HFF-Myc (cell line): ENCODE results near the gene CNNM4.
"Not testable (repeated sequence)": the region's sequence is repeated elsewhere in the genome, so short reads cannot be mapped to it uniquely, and the experiment has no call there.

ENCODE experiments used
- DNase-seq: peaks from one replicate; pipeline ENCODE4 v3.0.0-alpha.2; 2011; ENCODE audit warnings: low read depth; ENCODE audit errors: extremely low read depth
- H3K4me3 ChIP-seq: replicated peaks from 2 replicates; pipeline ENCODE4 v1.5.1; 2011; ENCODE audit warnings: low read depth, mild to moderate bottlenecking, control low read depth, low read length
- TF ChIP-seq, protein P1 (sequence below): IDR thresholded peaks from 2 replicates; pipeline ENCODE4 v1.5.1; 2012; ENCODE audit warnings: mild to moderate bottlenecking, low read depth, low read length, control low read depth; ENCODE audit errors: missing control alignments

The CNNM4 gene

GRCh38 chr2:96788442-96789244 lies 27.9 kb downstream of the CNNM4 start:
- TF ChIP-seq, protein P1, sequence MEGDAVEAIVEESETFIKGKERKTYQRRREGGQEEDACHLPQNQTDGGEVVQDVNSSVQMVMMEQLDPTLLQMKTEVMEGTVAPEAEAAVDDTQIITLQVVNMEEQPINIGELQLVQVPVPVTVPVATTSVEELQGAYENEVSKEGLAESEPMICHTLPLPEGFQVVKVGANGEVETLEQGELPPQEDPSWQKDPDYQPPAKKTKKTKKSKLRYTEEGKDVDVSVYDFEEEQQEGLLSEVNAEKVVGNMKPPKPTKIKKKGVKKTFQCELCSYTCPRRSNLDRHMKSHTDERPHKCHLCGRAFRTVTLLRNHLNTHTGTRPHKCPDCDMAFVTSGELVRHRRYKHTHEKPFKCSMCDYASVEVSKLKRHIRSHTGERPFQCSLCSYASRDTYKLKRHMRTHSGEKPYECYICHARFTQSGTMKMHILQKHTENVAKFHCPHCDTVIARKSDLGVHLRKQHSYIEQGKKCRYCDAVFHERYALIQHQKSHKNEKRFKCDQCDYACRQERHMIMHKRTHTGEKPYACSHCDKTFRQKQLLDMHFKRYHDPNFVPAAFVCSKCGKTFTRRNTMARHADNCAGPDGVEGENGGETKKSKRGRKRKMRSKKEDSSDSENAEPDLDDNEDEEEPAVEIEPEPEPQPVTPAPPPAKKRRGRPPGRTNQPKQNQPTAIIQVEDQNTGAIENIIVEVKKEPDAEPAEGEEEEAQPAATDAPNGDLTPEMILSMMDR: no peak
- no peak overlapping the region for H3K4me3 ChIP-seq
- DNase-seq: no peak

GRCh38 chr2:96789245-96789617 lies 28.5 kb downstream of the CNNM4 start:
- DNase-seq: no peak
- H3K4me3 ChIP-seq: no peak overlapping the region
- TF ChIP-seq, protein P1: no peak

DNA sequence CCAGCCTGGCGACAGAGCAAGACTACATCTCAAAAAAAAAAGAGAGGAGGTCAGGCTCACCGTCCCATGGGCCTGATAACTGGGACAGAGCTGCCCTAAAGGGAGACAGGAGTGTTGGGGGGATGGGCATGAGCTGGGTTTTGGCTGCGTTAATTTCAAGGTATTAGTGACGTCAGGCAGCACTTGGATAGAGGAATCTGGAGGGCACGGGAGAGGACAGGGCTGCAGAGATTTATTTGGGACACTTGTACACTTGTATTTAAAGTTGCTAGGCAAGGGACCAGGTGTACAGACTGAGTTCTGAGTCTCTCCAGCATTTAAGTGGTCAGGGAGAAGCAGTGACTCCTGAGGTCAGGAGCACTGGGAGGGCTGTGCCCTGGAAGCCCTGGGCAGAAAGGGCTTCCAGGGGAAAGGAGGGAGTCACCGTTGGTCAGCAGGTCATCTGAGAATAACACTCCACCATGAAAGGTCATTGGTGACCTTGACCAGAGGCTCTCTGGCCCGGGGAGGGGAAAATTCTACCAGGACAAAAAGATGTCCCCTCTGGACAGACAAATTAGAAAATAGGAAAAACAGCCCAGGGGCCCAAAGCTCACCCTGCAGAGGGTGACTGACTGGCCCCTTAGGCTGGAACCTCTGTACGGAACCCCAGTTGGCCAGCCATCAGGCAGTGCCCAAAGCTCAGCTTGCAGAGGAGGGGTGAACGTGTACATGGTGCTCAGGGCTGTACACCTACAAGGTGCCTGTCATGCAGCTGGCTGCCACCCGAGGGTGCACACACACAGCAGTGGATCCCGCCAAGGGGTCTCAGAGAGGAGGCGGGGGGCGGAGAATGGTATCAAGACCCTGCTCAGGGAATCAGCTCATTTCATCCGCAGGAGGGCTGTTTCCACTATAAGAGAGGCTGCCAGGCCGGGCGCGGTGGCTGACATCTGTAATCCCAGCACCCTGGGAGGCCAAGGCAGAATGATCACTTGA lies 32.4 kb downstream of the CNNM4 start:
- DNase-seq: no peak
- TF ChIP-seq, protein P1: no peak
- no peak overlapping the region for H3K4me3 ChIP-seq

GRCh38 chr2:96795076-96795475 lies 34.4 kb downstream of the CNNM4 start:
- H3K4me3 ChIP-seq: no peak overlapping the region
- TF ChIP-seq, protein P1: no peak
- no peak for DNase-seq

DNA sequence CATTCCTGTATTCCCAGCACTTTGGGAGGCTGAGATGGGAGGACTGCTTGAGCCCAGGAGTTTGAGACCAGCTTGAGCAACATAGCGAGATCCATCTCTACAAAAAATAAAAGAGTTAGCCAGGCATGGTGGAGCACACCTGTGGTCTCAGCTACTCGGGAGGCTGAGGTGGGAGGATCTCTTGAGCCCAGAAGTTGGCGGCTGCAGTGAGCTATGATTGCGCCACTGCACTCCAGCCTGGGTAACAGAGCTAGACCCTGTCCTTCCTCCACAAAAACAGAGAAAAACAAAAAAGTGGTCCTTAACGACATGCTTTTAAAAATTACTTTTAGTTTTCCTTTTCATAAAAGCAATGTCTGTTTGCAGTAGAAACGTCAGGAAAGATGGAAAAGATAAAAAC lies 35.8 kb downstream of the CNNM4 start:
- not testable (repeated sequence) for H3K4me3 ChIP-seq, DNase-seq

DNA sequence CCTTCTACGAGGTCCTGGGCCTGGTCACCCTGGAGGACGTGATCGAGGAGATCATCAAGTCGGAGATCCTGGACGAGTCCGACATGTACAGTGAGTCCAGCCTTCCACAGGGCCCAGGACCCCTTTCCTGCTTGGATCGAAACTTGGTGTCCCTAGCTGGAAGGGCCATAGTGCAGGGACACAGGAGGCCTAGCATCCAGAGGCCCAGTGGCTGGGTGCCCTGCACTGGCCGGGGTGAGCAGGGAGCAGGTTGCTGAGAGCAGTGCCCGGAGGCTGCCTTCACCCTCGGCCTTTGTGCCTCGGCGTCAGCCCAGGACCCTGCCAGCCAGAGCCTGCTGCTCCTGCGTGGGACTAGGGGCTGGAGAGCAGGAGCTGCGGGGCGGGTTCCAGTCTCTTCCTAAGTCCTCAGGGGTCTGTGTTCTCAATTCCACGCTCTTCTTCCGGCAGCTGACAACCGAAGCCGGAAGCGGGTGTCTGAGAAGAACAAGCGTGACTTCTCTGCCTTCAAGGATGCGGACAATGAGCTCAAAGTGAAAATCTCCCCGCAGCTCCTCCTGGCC lies 36.4 kb downstream of the CNNM4 start:
- no peak overlapping the region for H3K4me3 ChIP-seq
- no peak for DNase-seq
- TF ChIP-seq, protein P1: no peak
